GM13976 (cell line): ENCODE data around the gene ZNF609.

Experiments used
- DNase-seq: peaks from one replicate; pipeline ENCODE4 v3.0.0; 2012; ENCODE audit warnings: low spot score
- in situ Hi-C: fragments of 300-500 bp; cut with MboI; formaldehyde crosslinking; loops from one replicate; pipeline ENCODE4 v1.12.0; 2022; ENCODE audit warnings: low sequenced_read_pairs, mixed read lengths, inconsistent platforms; ENCODE audit not compliant: unreplicated experiment
- TF ChIP-seq, protein P1 (sequence below): IDR thresholded peaks from 2 replicates; pipeline ENCODE4 v1.5.1; 2012; ENCODE audit warnings: borderline replicate concordance, mild to moderate bottlenecking; ENCODE audit not compliant: insufficient read depth; ENCODE audit errors: extremely low read depth, missing control alignments, control extremely low read depth

Gene ZNF609

DNA sequence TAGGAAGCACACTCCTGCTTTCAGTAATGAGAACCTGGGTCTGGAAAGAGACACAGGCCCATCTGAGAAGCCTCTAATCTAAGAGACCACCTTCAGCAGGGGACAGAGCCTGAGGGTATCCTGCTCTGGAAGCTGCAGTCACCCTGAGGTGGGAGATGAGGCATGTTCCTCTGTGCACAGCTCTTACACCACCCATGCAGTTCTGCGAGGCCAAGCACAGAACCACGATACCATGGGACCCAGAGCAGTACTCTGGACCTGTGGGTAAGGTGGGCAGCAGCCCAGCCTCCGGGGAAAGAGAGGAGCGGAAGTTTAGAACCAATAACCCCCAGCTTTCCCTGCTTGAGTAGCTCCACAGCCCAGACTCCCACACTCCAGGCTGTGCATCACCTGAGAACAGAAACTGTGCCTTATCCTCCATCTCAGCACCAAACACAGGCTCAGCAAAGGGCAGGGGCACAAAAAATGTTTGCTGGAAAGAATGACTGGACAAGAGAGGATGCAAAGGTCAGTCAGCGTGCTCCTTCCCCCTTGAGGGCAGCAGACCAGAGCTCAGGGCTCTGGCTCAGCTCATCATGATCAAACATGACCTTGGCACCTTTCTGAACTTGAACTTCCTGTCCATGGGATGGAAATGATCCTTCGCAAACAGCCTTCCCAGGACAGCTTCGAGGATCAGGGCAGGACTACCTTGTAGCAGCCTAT, 271.9 kb downstream of the ZNF609 start:
- TF ChIP-seq, protein P1, sequence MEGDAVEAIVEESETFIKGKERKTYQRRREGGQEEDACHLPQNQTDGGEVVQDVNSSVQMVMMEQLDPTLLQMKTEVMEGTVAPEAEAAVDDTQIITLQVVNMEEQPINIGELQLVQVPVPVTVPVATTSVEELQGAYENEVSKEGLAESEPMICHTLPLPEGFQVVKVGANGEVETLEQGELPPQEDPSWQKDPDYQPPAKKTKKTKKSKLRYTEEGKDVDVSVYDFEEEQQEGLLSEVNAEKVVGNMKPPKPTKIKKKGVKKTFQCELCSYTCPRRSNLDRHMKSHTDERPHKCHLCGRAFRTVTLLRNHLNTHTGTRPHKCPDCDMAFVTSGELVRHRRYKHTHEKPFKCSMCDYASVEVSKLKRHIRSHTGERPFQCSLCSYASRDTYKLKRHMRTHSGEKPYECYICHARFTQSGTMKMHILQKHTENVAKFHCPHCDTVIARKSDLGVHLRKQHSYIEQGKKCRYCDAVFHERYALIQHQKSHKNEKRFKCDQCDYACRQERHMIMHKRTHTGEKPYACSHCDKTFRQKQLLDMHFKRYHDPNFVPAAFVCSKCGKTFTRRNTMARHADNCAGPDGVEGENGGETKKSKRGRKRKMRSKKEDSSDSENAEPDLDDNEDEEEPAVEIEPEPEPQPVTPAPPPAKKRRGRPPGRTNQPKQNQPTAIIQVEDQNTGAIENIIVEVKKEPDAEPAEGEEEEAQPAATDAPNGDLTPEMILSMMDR = no peak
- in situ Hi-C loops = loop anchor here (10.0 kb wide), 1 partner anchor 172 kb away; no protein-coding TSS in a partner anchor
- DNase-seq = no peak
